Uterus (tissue), 2 donors: ENCODE measurements around the gene TTC7B.

Experiments
- CTCF ChIP-seq, 4 experiments: fragments of 200-600 bp in 2 of 4; fragments of 450-650 bp in 2 of 4; sonication (generic) in 2 of 4; IDR thresholded peaks; one replicate each; pipeline ENCODE4 v1.5.1; 2016 to 2019; ENCODE audit warnings: antibody characterized with exemption in 4 of 4, mild to moderate bottlenecking in 2 of 4, moderate library complexity in 1 of 4
- POLR2A ChIP-seq, 2 donors: fragments of 450-650 bp; IDR thresholded peaks; one replicate each; pipeline ENCODE4 v1.6.1; 2016; ENCODE audit warnings: antibody characterized with exemption in 2 of 2, mild to moderate bottlenecking in 1 of 2, moderate library complexity in 1 of 2

GRCh38 chr14:90545382-90545781, 270.8 kb downstream of the TTC7B start:
- TF ChIP-seq CTCF (IDR thresholded peaks at IDR 0.05) (no peak), POLR2A (IDR thresholded peaks at IDR 0.05) (no peak)
